Activated T-helper 1 cell treated with anti-CD3 and anti-CD28 coated beads, Interleukin-2, amount 50 U/mL, for 16 hours (primary cell): ENCODE results near the gene NRG3.
"Not testable (repeated sequence)": the region's sequence is repeated elsewhere in the genome, so short reads cannot be mapped to it uniquely, and the experiment has no call there.

Experiments
- DNase-seq, 2 donors: peaks; one replicate each; pipeline ENCODE4 v3.0.0-alpha.2; 2020; ENCODE audit warnings: low read depth in 1 of 2, low spot score in 1 of 2

The NRG3 gene

GRCh38 chr10:82267960-82268359, 393.0 kb downstream of the NRG3 start:
- DNase-seq = no peak

- DNase-seq = no peak
Observed at GRCh38 chr10:82277591-82277990, 402.6 kb downstream of the NRG3 start.

GRCh38 chr10:82278401-82279182, 403.6 kb downstream of the NRG3 start:
- no peak for DNase-seq

DNA sequence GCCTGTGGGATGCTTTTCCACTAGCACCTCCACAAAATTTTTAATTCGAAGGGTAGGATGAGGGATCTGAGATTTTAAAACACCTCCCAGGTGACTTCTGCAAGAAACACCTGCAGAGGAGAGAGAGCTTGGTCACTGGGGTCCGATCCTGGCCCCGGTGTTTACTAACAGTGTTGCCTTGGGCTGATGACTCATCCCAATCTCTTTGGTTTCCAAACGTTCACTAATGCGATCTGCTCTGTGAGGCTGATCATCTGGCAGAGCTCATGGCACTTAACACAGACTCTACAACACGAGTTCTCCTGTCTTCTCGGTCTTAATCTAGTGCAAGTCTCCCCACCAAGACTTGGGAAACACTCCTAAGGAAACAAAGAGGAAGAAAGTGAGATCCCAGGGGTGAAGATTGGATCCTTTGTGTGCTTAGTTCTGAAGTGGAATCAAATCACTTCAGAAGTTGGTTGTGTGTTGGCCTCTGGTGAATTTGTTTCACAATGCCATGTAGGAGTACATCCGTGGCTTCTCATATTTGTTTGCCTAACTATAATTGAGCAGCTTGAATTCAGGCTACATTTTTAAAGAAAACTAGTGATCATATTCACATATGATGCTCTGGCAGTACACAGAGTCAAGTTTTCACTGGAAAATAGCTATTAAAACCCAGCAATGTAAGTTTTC, 407.9 kb downstream of the NRG3 start:
- DNase-seq = no peak

GRCh38 chr10:82284180-82284579, 409.2 kb downstream of the NRG3 start:
- no peak for DNase-seq

- no peak for DNase-seq
Observed at GRCh38 chr10:82288461-82288881, 413.5 kb downstream of the NRG3 start.

- no peak for DNase-seq
Observed at GRCh38 chr10:82289945-82290344, 415.0 kb downstream of the NRG3 start.

GRCh38 chr10:82294874-82295378, 419.9 kb downstream of the NRG3 start:
- no peak for DNase-seq

- no peak for DNase-seq
Observed at GRCh38 chr10:82308641-82309040, 433.6 kb downstream of the NRG3 start.

DNA sequence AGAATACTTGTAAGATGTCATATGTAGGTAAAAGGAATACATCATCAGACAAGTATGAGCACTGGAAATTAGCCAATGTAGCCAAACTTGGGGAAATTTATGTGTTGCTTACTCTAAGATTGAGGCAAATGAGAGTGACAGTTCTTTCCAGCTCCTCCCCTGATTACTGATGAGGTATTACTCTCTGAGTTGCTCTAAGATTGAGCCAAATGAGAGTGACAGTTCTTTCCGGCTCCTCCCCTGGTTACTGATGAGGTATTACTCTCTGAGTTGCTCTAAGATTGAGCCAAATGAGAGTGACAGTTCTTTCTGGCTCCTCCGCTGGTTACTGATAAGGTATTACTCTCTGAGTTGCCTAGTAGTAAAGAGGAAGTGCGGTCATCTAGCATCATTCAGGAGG, 435.8 kb downstream of the NRG3 start:
- DNase-seq = no peak

- no peak for DNase-seq
Observed at GRCh38 chr10:82313401-82313800, 438.4 kb downstream of the NRG3 start.

GRCh38 chr10:82318534-82318933, 443.5 kb downstream of the NRG3 start:
- DNase-seq = no peak

DNA sequence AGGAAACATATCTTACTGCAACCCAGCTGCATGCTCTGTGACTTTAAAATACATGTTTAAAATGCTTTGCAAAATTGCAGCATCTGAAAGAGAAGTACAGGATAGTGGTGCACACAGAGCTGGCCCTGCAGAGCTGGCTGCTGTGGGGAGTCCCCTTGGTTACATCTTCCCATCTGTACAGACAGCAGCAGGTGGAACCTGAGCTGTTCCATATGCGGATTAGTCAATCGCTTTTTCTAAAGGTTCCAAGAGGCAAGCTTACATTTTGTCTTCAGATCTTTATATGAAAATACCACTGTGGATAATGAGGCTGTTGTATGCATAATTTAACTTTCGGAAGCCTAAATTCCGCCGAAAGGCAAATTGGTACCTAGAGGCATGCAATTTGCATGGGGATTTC, 444.1 kb downstream of the NRG3 start:
- DNase-seq = no peak

DNA sequence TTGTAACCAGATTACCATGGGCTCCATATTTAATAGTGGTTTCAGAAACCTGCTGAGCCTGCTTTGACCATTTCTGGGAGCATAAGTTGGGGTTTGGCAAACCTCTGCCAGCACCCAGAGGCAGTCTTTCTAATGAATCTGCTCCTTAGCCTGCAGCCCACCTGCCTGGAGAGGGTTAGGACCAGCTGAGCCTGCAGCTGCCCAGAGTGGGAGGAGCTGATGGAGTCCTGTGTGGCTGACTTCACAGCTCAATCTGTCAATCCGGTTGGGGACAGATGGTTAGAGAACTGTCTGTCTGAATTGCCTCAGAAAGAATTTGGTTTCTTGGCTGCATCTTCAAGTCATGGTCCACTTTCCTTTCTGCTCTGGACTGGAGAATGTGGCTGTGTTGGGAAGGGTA, 444.6 kb downstream of the NRG3 start:
- no peak for DNase-seq

GRCh38 chr10:82321724-82322123, 446.7 kb downstream of the NRG3 start:
- DNase-seq = no peak

- DNase-seq = no peak
Observed at GRCh38 chr10:82331716-82332115, 456.7 kb downstream of the NRG3 start.

DNA sequence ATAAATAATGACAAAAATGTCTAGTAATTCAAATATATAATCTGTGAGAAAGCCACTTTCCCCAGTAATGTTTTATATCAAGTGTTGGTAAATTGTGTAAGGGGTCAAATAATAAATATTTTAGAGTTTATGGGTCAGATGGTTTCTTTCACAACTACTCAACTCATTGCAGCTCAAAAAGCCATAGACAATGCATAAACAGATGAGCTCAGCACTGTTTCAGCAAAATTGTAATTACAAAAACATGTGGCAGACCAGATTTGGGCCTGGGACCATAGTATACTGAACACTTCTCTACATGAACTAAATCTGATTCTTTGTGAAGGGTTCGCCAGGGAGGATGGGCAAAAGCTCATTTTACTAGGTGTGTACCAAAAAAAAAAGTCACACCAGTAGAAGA, 460.8 kb downstream of the NRG3 start:
- no peak for DNase-seq

- no peak for DNase-seq
Observed at GRCh38 chr10:82340166-82340565, 465.2 kb downstream of the NRG3 start.

DNA sequence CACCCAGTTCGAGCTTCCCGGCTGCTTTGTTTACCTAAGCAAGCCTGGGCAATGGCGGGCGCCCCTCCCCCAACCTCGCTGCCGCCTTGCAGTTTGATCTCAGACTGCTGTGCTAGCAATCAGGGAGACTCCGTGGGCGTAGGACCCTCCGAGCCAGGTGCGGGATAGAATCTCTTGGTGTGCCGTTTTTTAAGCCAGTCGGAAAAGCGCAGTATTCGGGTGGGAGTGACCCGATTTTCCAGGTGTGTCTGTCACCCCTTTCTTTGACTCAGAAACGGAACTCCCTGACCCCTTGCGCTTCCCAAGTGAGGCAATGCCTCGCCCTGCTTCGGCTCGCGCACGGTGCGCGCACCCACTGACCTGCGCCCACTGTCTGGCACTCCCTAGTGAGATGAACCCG, 474.6 kb downstream of the NRG3 start:
- DNase-seq = not testable (repeated sequence)

- DNase-seq = no peak
Observed at GRCh38 chr10:82353381-82353780, 478.4 kb downstream of the NRG3 start.

- DNase-seq = no peak
Observed at GRCh38 chr10:82358486-82359099, 483.6 kb downstream of the NRG3 start.

DNA sequence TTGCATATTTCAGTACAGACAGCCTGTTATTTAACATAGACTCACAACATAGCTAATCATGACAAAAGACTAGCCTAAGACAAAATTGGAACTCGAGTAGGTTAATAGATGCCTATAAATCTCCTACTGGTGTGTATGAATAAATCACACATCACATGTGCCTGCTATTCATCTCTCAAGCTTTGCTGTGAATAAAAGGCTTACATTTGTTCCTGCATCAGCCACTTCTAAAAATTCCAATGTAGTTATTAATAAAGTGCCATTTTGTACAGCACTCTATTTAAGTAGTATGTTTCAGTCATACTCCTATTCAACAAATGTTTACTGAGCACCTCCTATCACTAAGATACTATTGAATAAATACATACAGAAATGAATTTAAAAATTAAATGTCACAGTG, 486.3 kb downstream of the NRG3 start:
- DNase-seq = no peak
